ENCODE measurements around the gene USP6NL.
A peak's percentile ranks its signal among the peaks of the same experiment; 100 is the strongest.
"Not testable (repeated sequence)": the region's sequence is repeated elsewhere in the genome, so short reads cannot be mapped to it uniquely, and the experiment has no call there.

The USP6NL gene

GRCh38 chr10:11520892-11521291 is 90.6 kb downstream of the USP6NL start:
- DNase-seq (ENCODE audit: low read depth, low spot score): no peak

GRCh38 chr10:11517150-11517549 is 94.3 kb downstream of the USP6NL start:
- no peak for DNase-seq (ENCODE audit: low read depth, low spot score)

DNA sequence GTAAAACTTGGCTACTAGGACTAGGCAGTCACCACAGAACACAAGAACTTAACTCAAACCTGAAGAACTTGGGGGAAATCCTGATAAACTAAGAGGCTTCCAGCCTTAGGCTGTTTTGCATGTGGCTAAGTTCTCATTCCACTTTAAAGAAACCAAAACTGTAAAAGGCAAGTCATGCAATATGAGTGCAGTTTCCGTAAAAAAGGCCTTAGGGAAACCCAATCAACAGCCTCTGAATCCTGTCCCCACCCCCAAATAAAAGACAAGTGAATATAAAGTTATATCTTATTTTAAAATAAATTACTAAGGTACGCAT is 95.1 kb downstream of the USP6NL start:
- DNase-seq (ENCODE audit: low read depth, low spot score): peak; percentile 28

DNA sequence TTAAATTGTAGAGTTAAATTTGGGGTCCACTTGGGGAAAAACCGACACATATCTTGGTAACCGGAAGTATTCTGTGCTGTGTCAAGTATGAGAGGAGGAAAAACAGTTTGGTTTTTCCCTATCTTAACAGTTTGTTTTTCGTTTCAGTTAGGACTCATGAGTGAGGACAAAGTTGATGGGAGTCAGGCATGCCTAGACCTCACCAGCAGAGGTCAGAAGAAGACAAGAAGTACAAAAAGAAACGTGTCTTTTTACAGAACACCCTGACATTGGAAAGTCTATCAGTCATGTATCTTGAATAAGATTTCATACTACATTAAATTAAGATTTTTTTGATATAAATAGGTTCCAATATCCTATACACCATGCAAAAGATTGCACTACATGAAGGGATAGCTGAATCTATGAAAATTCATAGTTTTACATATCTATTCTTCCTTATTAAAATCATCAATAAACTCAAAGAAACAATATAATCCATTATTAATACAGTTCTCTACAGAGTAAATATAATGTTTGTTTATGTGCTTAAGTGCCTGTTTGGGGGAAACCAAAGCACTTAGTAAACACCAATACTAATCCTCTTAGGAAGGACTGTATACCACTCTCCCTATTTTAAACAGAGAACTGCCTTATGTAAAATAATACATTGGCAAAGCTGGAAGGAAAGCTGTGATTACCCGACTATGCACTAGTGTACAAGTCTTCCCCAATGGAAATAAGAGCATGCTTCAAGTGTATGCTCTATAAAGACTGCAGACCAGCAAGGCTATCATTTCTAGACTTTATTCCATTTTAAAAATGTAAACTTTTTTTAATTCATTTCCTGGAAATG is 95.6 kb downstream of the USP6NL start:
- DNase-seq (ENCODE audit: low read depth, low spot score): peak; percentile 77

- DNase-seq (ENCODE audit: low read depth, low spot score): no peak
Measured at GRCh38 chr10:11513727-11514126, 97.7 kb downstream of the USP6NL start.

DNA sequence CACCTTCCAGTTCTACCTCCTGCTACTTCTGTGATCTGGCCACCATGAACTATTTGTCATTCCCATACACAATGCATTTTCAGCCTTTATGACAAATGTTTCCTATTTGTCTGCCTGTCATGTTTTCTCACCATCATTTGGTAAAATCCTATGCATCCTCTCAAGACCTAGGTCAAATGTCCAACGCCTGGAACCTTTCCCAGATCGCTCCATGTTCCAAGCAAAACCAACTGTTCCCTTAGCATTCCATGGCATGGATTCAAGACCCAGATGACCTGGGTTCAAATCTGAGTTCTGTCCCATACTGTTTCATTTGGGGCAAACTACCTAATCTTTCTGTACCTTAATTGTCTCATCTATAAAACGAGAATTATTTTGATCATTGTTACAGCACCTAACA is 98.9 kb downstream of the USP6NL start:
- no peak for DNase-seq (ENCODE audit: low read depth, low spot score)

DNA sequence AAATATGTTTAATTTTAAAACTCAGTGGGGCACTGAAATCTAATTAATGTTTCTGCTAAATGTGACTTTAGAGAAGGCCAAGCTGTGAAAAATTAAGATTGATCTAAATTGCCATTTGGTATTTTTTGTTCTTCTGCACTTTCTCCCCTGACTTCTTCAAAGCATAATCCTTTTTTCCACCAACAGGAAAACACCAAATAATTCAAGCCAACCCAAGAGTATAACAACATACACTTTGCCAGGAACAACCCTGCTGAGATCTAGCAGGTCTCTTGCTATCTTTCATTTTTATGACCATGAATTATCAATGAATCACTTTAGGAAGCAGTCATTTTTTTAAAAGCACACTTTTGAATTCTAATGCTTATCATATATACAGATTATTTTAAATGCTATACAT is 100.1 kb downstream of the USP6NL start:
- no peak for DNase-seq (ENCODE audit: low read depth, low spot score)

DNA sequence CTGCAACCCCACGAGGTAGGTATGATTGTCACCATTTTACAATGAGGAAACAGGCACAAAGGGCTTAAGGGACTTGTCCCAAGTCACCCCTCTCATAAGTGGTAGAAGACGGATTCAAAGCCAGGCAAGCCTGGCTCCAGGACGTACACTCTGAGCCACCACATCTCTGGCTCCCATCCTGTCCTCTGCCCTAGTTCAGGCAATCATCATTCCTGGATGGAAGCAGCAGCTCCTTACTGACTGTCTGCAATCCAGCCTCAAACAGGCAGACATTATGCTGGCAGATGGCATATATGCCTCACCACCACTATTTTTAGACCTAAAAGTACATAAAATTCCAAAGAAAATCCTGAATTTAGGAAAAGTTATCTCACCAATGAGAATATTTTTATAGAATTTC is 100.7 kb downstream of the USP6NL start:
- no peak for DNase-seq (ENCODE audit: low read depth, low spot score)

- no peak for DNase-seq (ENCODE audit: low read depth, low spot score)
Measured at GRCh38 chr10:11510281-11510680, 101.2 kb downstream of the USP6NL start.

DNA sequence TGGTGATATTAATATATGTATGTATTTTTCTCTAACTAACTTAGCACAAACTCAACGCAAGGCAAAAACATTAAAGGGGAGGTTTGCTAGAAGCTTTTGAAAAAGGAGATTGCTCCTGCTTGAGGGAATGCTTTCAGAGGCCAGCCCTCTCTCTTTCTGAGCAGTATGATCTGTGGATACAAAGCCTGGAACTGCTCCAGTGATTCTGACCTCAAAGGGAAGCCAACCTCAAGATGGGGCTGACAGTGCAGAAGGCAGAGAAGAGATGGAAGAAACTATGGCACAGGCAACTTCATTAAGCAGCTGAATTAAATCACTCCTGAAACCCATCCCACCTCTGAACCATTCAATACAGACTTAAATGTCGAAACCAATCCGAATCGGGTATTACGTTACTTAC is 102.4 kb downstream of the USP6NL start:
- DNase-seq (ENCODE audit: low read depth, low spot score): peak; percentile 18

- no peak for DNase-seq (ENCODE audit: low read depth, low spot score)
Measured at GRCh38 chr10:11506247-11506789, 105.1 kb downstream of the USP6NL start.

DNA sequence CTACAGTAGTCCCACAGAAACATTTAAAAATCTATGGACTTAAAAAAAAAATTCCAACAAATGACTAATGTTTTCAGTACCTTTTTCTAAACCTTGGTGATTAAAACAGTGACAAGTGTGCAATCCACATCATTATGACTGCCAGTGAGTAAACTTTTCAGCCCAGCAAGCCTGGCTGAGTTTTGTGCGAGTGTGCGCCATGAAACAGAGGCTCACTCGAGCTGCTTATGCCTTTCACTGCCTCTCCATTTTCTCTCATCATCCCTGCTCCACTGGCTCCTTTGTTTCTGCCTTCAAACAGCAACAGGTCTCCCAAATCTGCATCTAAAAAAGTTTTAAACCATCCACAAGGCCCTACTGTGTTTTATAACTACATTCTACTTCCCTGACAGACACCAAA is 105.8 kb downstream of the USP6NL start:
- peak; percentile 57 for DNase-seq (ENCODE audit: low read depth, low spot score)

GRCh38 chr10:11504566-11505285 is 106.7 kb downstream of the USP6NL start:
- no peak for DNase-seq (ENCODE audit: low read depth, low spot score)

GRCh38 chr10:11501600-11501999 is 109.8 kb downstream of the USP6NL start:
- no peak for DNase-seq (ENCODE audit: low read depth, low spot score)

GRCh38 chr10:11499425-11500071 is 111.9 kb downstream of the USP6NL start:
- DNase-seq (ENCODE audit: low read depth, low spot score): no peak

DNA sequence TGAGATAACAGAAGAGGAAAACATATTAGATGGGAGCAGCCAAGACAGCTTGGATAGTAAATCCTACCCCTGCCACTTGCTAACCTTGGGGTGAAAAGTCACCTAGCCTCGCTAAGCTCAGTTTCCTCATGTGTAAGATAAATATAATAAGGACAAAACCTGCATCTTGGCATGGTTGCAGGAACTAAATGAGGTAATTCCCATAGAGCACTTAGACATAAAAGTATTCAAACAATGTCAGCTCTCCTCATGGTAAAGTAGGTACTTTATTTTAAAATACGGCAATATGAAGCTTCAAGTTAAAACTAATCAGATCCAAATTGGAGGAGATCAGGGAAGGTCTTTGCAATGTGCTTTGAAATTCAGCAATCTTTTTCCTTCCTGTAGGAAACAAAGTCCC is 113.1 kb downstream of the USP6NL start:
- no peak for DNase-seq (ENCODE audit: low read depth, low spot score)

- not testable (repeated sequence) for DNase-seq (ENCODE audit: low read depth, low spot score)
Measured at GRCh38 chr10:11494923-11495322, 116.5 kb downstream of the USP6NL start.

GRCh38 chr10:11493646-11494045 is 117.8 kb downstream of the USP6NL start:
- no peak for DNase-seq (ENCODE audit: low read depth, low spot score)

DNA sequence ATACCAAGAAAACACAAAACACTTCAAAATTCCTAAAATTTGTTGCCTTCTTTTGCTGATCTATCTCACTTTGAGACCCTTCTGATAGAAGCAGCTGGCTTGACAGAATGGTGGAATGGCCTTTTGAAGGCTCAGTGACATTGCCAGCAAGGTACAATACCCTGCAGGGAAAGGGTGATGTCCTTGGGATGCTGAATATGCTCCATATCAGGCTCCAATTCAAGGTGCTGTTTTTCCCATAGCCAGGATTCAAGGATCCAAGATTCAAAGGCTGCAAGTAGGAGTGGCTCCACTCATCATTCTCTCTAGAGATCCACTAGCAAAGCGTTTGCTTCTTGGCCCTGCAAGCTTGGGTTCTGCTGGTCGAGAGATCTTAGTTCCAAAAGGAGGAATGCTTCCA is 120.4 kb downstream of the USP6NL start:
- no peak for DNase-seq (ENCODE audit: low read depth, low spot score)

DNA sequence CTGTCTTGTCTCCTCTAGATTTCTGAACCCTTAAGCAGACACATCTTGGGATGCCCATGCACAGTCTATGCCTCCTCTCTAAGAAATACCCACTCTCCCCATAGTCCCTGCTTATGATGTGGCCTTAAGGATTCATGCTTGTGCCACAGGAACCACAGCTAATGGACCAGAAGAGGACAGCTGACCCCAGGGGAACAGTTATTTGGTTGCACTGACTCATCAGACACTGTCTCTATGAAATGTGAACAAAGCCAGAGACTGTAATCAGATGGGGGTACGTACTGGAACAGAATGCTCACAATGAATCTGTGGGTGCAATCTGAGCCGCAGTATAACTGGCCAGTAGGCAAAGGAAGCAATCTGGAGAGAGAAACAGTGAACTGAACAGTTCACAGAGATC is 121.9 kb downstream of the USP6NL start:
- DNase-seq (ENCODE audit: low read depth, low spot score): peak; percentile 23

DNA sequence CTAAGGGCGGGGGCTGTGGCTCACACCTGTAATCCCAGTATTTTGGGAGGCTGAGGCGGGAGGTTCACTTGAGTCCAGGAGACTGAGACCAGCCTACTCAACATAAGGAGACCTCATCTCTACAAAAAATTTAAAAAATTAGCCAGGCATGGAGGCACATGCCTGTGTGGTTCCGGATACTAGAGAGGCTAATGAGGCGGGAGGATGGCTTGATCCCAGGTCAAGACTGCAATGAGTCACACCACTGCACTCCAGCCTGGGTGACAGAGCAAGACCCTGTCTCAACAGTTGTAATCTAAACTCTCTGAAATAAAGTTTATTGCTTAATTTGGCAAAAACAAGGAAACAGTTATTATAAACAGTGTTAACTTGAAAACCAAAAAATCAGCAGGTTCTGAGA is 123.3 kb downstream of the USP6NL start:
- peak; percentile 15 for DNase-seq (ENCODE audit: low read depth, low spot score)
